HUES48 (cell line): ENCODE results near the gene SFTPA1.
"Not testable (repeated sequence)": the region's sequence is repeated elsewhere in the genome, so short reads cannot be mapped to it uniquely, and the experiment has no call there.

Experiments
- H3K27ac ChIP-seq: one replicate; pipeline ENCODE4 v1.7.0; 2013; ENCODE audit warnings: low read depth, low read length, inconsistent platforms
- H3K27me3 ChIP-seq: 2 replicates; pipeline ENCODE4 v1.6.1; 2013; ENCODE audit warnings: mild to moderate bottlenecking, low read length; ENCODE audit not compliant: control insufficient read depth, insufficient read depth
- H3K36me3 ChIP-seq: 2 replicates; pipeline ENCODE4 v1.6.1; 2013; ENCODE audit warnings: low read length; ENCODE audit not compliant: control insufficient read depth, insufficient read depth
- H3K4me1 ChIP-seq: 2 replicates; pipeline ENCODE4 v1.6.1; 2013; ENCODE audit warnings: mild to moderate bottlenecking, low read length; ENCODE audit not compliant: control insufficient read depth, insufficient read depth
- H3K4me3 ChIP-seq: 2 replicates; pipeline ENCODE4 v1.5.1; 2013; ENCODE audit warnings: mild to moderate bottlenecking, low read depth, low read length
- H3K9ac ChIP-seq: 2 replicates; pipeline ENCODE4 v1.6.1; 2013; ENCODE audit warnings: mild to moderate bottlenecking, low read depth, low read length, moderate library complexity
- H3K9me3 ChIP-seq: 2 replicates; pipeline ENCODE4 v1.6.1; 2013; ENCODE audit warnings: low read length; ENCODE audit not compliant: control insufficient read depth, insufficient read depth

SFTPA1 gene

DNA sequence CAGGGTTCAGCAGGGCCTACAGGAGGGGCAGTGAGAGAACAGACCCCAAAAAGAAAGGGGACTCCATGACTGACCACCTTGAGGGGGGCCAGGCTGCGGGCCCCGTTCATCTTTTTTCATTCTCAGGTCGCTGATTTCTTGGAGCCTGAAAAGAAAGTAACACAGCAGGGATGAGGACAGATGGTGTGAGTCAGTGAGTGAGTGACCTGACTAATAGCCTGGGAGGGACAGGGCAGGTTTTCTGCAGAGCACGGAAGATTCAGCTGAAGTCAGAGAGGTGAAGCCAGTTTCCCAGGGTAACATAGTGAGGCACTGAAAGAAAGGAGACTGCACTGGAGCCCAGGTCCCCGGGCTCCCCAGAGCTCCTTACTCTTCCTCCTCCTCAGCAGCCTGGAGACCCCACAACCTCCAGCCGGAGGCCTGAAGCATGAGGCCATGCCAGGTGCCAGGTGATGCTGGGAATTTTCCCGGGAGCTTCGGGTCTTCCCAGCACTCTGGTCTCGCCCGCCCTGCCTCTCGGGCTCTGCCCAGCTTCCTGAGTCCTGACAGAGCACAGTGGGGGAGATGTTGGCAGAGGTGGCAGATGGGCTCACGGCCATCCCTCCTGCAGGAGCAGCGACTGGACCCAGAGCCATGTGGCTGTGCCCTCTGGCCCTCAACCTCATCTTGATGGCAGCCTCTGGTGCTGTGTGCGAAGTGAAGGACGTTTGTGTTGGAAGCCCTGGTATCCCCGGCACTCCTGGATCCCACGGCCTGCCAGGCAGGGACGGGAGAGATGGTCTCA is 646 bp downstream of the SFTPA1 start:
- H3K27ac ChIP-seq, H3K27me3 ChIP-seq, H3K9ac ChIP-seq, H3K4me3 ChIP-seq, H3K4me1 ChIP-seq, H3K9me3 ChIP-seq, H3K36me3 ChIP-seq: not testable (repeated sequence)

DNA sequence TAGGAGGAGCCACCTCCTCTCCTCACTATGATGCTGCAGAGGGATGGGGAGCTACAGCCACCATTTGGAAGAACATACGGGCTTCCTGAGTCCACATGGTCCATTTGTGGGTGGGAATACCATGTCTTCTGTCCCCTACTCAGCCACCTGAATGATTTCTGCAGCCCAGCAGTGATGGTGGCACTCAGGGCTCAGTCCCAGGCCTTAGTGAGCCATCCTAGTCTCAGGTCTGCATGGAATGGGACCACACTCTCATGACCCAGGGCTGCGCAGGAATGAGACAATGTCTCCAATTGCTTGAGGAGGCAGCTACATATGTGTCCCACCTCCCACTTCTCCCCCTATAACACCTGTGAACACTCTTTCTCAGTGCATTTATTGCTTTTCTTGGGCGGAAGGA is 4.8 kb downstream of the SFTPA1 start:
- no peak overlapping the region for H3K4me3 ChIP-seq
- H3K36me3 ChIP-seq: no peaks in the 10 kb centered on the region
- peaks cover 3% of the 10 kb centered on the region; the same call in 1 of the 2 replicates for H3K4me1 ChIP-seq
- no peaks in the 10 kb centered on the region for H3K9me3 ChIP-seq
- H3K27me3 ChIP-seq: no peaks in the 10 kb centered on the region
- H3K27ac ChIP-seq: no peak overlapping the region
- no peak overlapping the region for H3K9ac ChIP-seq

GRCh38 chr10:79616164-79616563 is 5.4 kb downstream of the SFTPA1 start:
- Histone ChIP-seq H3K27ac (no peak overlapping the region), H3K27me3 (no peaks in the 10 kb centered on the region), H3K9ac (no peak overlapping the region), H3K4me1 (peaks cover 3% of the 10 kb centered on the region; the same call in 1 of the 2 replicates), H3K36me3 (no peaks in the 10 kb centered on the region), H3K4me3 (no peak overlapping the region), H3K9me3 (no peaks in the 10 kb centered on the region)

DNA sequence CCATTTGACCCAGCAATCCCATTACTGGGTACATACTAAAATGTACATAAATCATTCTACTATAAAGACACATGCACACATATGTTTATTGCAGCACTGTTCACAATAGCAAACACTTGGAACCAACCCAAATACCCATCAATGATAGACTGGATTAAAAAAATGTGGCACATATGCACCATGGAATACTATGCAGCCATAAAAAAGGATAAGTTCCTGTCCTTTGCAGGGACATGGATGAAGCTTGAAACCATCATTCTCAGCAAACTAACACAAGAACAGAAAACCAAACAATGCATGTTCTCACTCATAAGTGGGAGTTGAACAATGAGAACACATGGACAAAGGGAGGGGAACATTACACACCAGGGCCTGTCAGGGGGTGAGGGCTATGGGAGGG is 12.9 kb downstream of the SFTPA1 start:
- not testable (repeated sequence) for H3K4me1 ChIP-seq, H3K9me3 ChIP-seq, H3K27ac ChIP-seq, H3K9ac ChIP-seq, H3K27me3 ChIP-seq, H3K4me3 ChIP-seq, H3K36me3 ChIP-seq

DNA sequence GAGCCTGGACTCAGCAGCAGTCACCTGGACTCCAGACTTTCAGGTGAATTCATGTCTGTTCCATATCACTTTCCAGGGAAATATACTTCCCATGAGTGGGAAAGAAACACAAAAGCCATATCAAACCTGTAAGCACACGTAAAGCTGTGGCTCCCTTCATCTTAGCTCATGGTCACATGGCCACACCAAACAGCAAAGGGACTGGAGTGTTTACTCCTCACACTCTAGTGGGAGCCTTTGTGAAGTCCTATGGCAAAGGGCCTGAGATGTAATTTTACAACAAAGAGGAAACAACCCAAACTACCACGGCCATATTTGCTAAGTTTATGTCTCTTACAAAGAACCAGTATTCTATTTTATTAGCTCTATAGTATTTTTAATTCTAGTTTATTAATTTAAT is 16.3 kb downstream of the SFTPA1 start:
- Histone ChIP-seq H3K27me3 (peaks cover 5% of the 10 kb centered on the region; the same call in 1 of the 2 replicates), H3K36me3 (no peaks in the 10 kb centered on the region), H3K9me3 (no peaks in the 10 kb centered on the region), H3K4me3 (no peak overlapping the region), H3K27ac (no peak overlapping the region), H3K9ac (no peak overlapping the region), H3K4me1 (no peaks in the 10 kb centered on the region)

DNA sequence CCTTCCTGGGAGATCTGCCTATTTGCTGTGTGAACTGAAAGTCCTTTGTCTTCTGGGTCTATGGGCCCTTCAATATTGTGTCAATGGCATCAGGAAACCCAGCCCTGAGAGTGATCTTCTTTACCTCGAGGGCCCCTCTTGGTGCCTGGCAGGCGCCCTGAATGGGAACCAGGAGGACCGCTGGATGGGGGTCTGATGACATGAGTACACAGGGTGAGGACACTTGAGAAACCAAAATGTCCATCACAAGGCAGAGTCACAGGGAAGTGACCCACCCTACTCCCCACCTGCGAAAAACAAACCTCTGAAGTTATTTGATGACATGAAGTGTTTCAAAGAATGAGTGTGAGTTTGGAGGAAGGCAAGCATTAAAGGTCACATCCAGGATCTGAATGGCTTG is 17.3 kb downstream of the SFTPA1 start:
- no peaks in the 10 kb centered on the region for H3K36me3 ChIP-seq
- no peak overlapping the region for H3K27ac ChIP-seq
- H3K9ac ChIP-seq: no peak overlapping the region
- no peak overlapping the region for H3K4me3 ChIP-seq
- H3K27me3 ChIP-seq: peaks cover 5% of the 10 kb centered on the region; the same call in 1 of the 2 replicates
- H3K9me3 ChIP-seq: no peaks in the 10 kb centered on the region
- no peaks in the 10 kb centered on the region for H3K4me1 ChIP-seq

GRCh38 chr10:79628988-79629954 is 18.5 kb downstream of the SFTPA1 start:
- no peak overlapping the region for H3K27ac ChIP-seq
- H3K27me3 ChIP-seq: peaks cover 5% of the 10 kb centered on the region; the same call in 1 of the 2 replicates
- no peak overlapping the region for H3K9ac ChIP-seq
- H3K9me3 ChIP-seq: no peaks in the 10 kb centered on the region
- no peaks in the 10 kb centered on the region for H3K36me3 ChIP-seq
- H3K4me3 ChIP-seq: no peak overlapping the region
- H3K4me1 ChIP-seq: no peaks in the 10 kb centered on the region

DNA sequence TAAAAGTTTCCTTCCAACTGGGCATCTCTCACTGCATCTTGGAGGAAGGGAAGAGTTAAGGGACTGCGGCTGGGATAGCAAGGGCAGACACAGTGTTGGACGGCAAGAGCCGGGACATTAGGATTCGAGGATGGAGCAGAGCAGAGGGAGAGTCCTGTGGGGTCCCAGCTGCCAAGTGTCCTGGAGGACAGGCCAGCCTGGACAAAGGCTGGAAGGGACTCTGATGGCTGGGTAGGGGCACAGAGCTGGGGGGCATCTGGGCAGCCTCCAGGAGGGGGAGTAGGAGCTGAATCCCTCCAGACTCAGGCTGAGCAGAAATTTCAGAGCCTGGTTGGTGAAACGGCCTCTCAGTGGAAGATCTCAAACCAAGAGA is 19.2 kb downstream of the SFTPA1 start:
- H3K9ac ChIP-seq: no peak overlapping the region
- no peaks in the 10 kb centered on the region for H3K4me1 ChIP-seq
- H3K27ac ChIP-seq: no peak overlapping the region
- no peaks in the 10 kb centered on the region for H3K36me3 ChIP-seq
- H3K4me3 ChIP-seq: no peak overlapping the region
- H3K27me3 ChIP-seq: peaks cover 5% of the 10 kb centered on the region; the same call in 1 of the 2 replicates
- no peaks in the 10 kb centered on the region for H3K9me3 ChIP-seq

DNA sequence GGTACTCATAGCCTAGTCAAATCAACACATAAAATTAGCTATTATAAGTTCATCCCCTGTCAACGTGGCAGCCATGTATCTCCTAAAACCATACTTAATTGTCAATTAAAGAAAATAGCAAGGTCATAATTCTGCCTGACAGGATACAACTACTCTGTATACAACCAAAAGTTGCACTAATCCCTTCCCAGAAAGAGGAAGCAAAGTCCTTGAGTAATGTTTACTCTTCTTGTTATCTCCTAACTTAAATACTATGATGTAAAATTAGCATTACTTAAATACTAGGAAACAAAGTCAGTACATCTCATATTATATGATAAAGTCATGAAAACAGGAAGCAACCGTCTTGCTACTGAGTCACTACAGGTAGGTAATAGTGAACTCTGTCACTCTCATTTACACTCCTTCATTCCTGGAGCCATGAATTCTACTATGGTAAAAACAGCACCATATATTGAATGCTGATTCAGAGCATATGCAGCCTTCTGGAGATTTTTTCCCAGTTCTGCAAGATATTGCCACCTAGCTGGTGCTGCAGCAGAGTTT is 26.0 kb downstream of the SFTPA1 start:
- H3K27ac ChIP-seq, H3K4me3 ChIP-seq, H3K9me3 ChIP-seq, H3K9ac ChIP-seq, H3K4me1 ChIP-seq, H3K36me3 ChIP-seq, H3K27me3 ChIP-seq: not testable (repeated sequence)

DNA sequence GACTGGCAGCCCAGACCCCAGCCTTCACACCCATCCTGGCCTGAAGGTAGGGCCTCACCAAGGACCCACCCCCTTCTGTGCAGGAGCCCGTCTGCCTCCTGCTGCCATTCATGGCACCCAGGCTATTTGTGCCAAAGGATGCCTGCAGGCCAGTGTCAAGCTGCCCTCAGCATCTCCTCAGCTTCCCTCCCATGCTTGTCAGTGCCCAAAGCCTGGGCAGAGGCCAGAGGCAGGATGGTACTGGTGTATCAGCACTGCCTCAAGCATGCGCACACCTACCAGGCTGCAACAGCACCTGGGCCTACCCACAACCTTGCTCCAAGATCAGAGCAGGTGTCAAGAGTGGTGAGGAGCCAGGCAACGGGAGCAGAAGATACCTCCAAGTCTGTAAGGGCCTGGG is 27.6 kb downstream of the SFTPA1 start:
- H3K4me1 ChIP-seq: no peaks in the 10 kb centered on the region
- no peak overlapping the region for H3K27ac ChIP-seq
- no peaks in the 10 kb centered on the region for H3K9me3 ChIP-seq
- H3K9ac ChIP-seq: no peak overlapping the region
- H3K36me3 ChIP-seq: no peaks in the 10 kb centered on the region
- H3K4me3 ChIP-seq: no peak overlapping the region
- no peaks in the 10 kb centered on the region for H3K27me3 ChIP-seq

GRCh38 chr10:79652695-79653094 is 42.0 kb downstream of the SFTPA1 start:
- H3K36me3 ChIP-seq, H3K4me3 ChIP-seq, H3K27me3 ChIP-seq, H3K27ac ChIP-seq, H3K4me1 ChIP-seq, H3K9ac ChIP-seq, H3K9me3 ChIP-seq: not testable (repeated sequence)
